ENCODE measurements around the gene KIF23. TPM values are rescaled to one million over a fixed set of nuclear protein-coding genes. Genes with fewer than 3 reads are reported as not detected.

Gene KIF23
- total RNA-seq, 2 donors from 2014 or later: 9.5 to 38.3 TPM

DNA sequence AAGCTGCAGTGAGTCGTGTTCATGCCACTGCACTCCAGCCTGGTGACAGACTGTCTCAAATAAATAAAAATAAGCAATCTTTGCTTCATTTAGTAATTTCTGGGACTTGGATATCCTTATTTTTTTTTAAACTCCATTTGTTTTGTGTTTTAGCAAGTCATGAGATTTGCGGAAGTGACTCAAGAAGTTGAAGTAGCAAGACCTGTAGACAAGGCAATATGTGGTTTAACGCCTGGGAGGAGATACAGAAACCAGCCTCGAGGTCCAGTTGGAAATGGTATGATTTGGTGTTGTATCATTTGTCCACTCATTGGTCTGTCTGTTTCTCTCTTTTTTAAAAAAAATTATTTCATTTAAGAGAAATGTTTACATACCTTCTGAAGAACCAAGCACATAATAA, 21.8 kb downstream of the KIF23 start:
- H3K4me1 ChIP-seq: no peaks in the 10 kb centered on the region
- no peaks in the 10 kb centered on the region for H3K27me3 ChIP-seq
- H3K9ac ChIP-seq (ENCODE audit: low read depth in 2 of 2, low read length in 2 of 2): no peak overlapping the region
- intact Hi-C loops (cut with DNase I): no loop called here
- no peak overlapping the region for H3K4me3 ChIP-seq
- no peak for DNase-seq
- no peak for TF ChIP-seq CTCF (IDR thresholded peaks at IDR 0.05)
- no peak overlapping the region for H3K27ac ChIP-seq
- H3K9me3 ChIP-seq: no peaks in the 10 kb centered on the region
- no peaks in the 10 kb centered on the region for H3K36me3 ChIP-seq

- DNase-seq: no peak
- no peaks in the 10 kb centered on the region for H3K9me3 ChIP-seq
- no peak overlapping the region for H3K9ac ChIP-seq (ENCODE audit: low read depth in 2 of 2, low read length in 2 of 2)
- intact Hi-C loops (cut with DNase I): no loop called here
- H3K36me3 ChIP-seq: no peaks in the 10 kb centered on the region
- no peak for TF ChIP-seq CTCF (IDR thresholded peaks at IDR 0.05)
- no peaks in the 10 kb centered on the region for H3K4me1 ChIP-seq
- H3K27me3 ChIP-seq: no peaks in the 10 kb centered on the region
- H3K27ac ChIP-seq: no peak overlapping the region
- no peak overlapping the region for H3K4me3 ChIP-seq
Measured at GRCh38 chr15:69436951-69437350, 22.8 kb downstream of the KIF23 start.

DNA sequence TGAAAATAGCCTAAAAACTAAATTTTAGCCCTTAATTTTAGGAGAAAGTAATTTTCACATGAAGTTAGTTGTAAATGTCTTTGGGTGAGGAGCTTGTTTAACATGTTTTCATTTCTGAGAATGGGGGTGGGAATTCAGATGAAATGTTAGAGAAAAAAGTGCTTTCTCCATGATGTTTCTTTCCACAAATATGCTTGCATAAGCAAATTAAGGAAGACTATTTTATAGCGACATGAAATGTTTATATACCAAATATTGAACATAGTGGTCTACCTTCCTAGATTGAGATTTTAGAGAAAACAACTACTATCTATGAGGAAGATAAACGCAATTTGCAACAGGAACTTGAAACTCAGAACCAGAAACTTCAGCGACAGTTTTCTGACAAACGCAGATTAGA, 25.5 kb downstream of the KIF23 start:
- no peak overlapping the region for H3K9ac ChIP-seq (ENCODE audit: low read depth in 2 of 2, low read length in 2 of 2)
- no peak overlapping the region for H3K27ac ChIP-seq
- no peaks in the 10 kb centered on the region for H3K9me3 ChIP-seq
- DNase-seq: no peak
- no peaks in the 10 kb centered on the region for H3K4me1 ChIP-seq
- H3K36me3 ChIP-seq: no peaks in the 10 kb centered on the region
- TF ChIP-seq CTCF (IDR thresholded peaks at IDR 0.05): no peak
- no peak overlapping the region for H3K4me3 ChIP-seq
- intact Hi-C loops (cut with DNase I): no loop called here
- no peaks in the 10 kb centered on the region for H3K27me3 ChIP-seq

DNA sequence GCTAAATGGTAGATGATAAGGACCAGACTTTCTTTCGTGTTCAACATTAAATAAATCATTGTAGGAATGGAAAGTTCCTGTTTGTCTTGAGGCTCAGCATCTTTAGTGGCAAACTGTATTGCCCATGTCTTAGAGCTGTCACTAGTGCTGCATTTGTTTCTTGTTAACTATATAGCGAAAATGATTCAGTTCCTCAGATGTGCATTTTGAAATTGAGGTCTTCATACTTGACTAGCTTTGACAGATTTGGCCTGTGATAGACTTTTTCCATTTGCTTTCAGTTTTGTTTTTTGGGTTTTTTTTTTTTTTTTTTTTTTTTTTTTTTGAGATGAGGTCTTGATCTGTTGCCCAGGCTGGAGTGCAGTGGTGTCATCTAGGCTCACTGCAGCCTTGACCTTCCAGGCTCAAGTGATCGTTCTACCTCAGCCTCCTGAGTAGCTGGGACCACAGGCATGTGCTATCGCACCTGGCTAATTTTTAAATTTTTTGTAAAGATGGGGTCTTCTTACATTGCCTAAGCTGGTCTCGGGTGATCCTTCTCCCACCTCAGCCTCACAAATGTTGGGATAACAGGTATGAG, 29.0 kb downstream of the KIF23 start:
- intact Hi-C loops (cut with DNase I): no loop called here
- H3K4me1 ChIP-seq: no peaks in the 10 kb centered on the region
- no peak for TF ChIP-seq CTCF (IDR thresholded peaks at IDR 0.05)
- no peaks in the 10 kb centered on the region for H3K36me3 ChIP-seq
- H3K27ac ChIP-seq: no peak overlapping the region
- no peak for DNase-seq
- no peak overlapping the region for H3K4me3 ChIP-seq
- H3K9me3 ChIP-seq: no peaks in the 10 kb centered on the region
- no peaks in the 10 kb centered on the region for H3K27me3 ChIP-seq
- H3K9ac ChIP-seq (ENCODE audit: low read depth in 2 of 2, low read length in 2 of 2): no peak overlapping the region

DNA sequence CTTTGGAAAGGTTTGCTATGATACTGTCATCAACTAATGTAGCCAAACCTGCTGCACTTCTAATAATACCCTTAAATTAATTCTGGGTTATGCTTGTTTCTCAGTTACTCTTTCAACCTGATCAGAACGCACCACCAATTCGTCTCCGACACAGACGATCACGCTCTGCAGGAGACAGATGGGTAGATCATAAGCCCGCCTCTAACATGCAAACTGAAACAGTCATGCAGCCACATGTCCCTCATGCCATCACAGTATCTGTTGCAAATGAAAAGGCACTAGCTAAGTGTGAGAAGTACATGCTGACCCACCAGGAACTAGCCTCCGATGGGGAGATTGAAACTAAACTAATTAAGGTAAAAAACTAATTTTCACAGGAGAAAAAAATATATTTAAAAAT, 30.5 kb downstream of the KIF23 start:
- TF ChIP-seq CTCF (IDR thresholded peaks at IDR 0.05): no peak
- Histone ChIP-seq H3K9me3 (no peaks in the 10 kb centered on the region), H3K36me3 (no peaks in the 10 kb centered on the region), H3K27me3 (no peaks in the 10 kb centered on the region), H3K27ac (no peak overlapping the region), H3K9ac (ENCODE audit: low read depth in 2 of 2, low read length in 2 of 2) (no peak overlapping the region), H3K4me1 (no peaks in the 10 kb centered on the region), H3K4me3 (no peak overlapping the region)
- intact Hi-C loops (cut with DNase I): no loop called here
- DNase-seq: no peak
